HG03039 (cell line): ENCODE data around the gene ANTXR2.
A peak's percentile ranks its signal among the peaks of the same experiment; 100 is the strongest.
"Not testable (repeated sequence)": the region's sequence is repeated elsewhere in the genome, so short reads cannot be mapped to it uniquely, and the experiment has no call there.

Experiments
- ATAC-seq: cut with Tn5 transposase; IDR thresholded peaks from one replicate; pipeline ENCODE4 v1.9.1; 2021; ENCODE audit warnings: mild to moderate bottlenecking, moderate library complexity; ENCODE audit not compliant: unreplicated experiment

Gene ANTXR2

DNA sequence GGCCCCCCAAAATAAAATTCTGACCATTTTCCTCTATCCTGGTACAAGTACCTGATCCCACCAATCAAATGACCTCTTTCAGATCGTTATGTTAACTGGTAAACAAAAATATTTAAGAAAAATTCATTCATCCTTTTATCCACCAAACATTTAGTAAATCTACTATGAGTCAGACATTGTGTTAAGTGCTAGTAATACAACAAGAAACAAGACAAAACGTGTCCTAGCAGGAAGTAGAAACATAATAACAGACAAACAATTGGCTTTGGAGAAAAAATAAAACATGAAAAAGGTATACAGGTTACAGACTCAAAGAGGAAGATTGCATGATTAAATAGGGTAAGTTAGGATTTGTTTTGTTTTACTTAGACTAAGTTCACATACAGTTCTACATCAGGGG is 43.7 kb downstream of the ANTXR2 start:
- ATAC-seq = no peak

DNA sequence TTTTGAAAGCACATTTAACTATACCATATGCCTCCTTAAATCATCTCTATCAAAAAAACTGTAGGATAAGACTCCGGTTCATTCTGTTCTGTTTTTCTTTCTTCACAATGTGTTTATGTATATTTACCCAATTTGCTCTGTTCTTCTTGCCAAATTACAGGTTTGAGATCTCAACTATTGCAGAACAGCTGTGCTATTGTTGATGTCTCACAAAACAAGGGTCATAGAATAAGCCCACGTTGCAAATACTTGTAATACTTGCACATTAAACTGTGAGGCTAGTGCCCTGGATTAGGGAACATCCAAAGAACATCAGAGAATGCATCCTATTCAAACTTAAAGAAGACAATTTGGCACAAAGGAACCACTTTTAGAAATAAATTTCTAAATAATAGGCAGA is 45.4 kb downstream of the ANTXR2 start:
- no peak for ATAC-seq

GRCh38 chr4:80026100-80026499 is 46.9 kb downstream of the ANTXR2 start:
- no peak for ATAC-seq

- ATAC-seq = no peak
Observed at GRCh38 chr4:80024335-80024734, 48.7 kb downstream of the ANTXR2 start.

- ATAC-seq = no peak
Observed at GRCh38 chr4:80022282-80022681, 50.7 kb downstream of the ANTXR2 start.

DNA sequence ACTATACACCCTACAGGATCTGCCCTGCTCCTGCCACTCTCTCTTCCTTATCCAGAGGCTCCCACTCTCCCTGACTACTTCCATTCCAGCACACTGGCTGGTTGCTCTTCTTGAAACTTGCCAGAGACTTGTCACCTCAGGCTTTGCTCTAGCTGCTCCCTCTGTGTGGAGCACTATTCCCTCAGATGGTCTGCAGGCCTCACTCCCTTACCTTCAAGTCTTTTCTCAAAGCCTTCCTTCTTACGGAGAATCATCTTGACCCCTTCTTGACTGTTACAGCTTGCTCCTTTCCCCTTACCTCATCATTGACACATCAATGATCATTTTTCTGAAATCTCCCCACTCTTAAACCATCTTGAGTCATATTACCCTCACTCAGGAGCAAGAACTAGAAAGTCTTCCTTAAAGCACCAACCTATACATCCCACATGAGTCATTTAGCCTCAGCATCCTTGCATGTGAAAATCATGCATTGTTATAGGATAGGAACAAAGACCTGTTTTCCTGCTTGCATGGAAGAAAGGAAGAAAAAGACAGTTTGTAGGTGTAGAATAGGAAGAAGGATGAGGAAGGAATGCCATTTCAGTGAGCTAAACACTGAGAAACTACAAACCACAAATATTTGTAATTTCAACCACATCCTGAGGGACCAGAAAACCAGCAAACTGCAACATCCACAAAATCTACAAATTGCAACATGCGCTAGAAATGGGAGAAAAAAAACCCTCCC is 55.7 kb downstream of the ANTXR2 start:
- ATAC-seq = peak; percentile 81

DNA sequence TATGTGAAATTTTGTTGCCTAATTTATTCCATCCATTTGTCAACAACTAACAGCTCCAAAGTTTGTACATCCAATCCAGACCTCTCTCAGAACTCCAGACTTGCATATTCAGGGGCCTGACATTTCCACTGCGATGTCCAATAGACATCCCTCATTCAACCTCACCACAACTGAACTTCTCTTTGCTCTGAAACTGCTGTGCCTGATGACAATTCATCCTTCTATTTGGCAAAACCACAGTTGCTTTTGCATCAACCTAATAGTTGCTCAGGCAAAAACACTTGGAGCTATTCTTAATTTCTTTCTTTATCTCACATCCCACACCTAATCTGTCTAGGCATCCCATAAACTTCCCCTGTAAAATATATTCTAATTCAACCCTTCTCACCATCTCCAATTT is 56.5 kb downstream of the ANTXR2 start:
- ATAC-seq = no peak

DNA sequence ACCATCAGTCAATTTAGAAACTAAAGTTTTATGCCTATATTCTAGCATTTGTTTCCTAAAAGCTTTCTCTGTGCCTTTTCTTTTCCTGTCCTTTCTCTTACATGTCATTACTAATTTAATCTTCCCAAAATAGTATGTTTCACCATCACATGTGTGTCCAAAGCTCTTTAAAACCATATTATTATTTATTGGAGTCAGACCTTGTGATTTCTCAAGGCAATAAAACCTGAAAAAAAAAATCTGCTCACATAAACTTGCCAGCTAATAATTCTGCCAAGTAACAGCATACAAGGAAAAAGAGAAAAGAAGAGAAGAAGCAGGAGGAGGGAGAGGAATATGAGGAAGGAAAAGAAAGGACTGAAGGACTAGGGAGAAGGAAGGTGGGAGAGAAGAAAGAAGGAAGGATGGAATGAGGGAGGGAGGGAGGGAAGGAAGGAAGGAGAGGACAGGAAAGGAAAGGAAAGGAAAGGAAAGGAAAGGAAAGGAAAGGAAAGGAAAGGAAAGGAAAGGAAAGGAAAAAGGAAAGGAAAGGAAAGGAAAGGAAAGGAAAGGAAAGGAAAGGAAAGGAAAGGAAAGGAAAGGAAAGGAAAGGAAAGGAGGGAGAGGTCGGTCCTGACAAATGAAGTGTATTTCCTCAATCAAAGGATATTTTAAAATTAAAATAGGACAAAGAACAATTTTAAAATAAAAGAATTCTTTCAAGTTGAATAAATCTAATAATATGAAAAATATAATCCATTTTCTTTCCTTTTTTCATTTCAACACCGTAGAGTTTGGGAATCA is 57.4 kb downstream of the ANTXR2 start:
- no peak for ATAC-seq

DNA sequence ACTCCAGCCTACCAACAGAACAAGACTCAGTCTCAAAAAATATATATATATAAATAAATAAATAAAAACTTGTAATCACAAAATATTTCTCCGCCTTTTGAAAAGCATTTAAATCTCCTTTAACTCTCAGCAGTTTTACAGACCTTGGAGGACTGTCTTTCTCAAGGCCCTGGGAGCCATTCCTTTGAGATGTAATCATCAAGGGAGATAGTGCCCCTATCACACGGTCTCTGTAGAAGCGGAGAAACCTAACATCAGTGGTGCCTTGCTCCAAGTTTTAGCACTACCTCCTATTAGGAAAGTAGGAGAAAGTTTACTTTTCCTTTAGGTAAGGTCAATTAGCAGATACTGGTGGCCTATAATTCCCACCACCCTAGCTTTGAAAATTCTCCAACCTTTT is 58.5 kb downstream of the ANTXR2 start:
- ATAC-seq = no peak

DNA sequence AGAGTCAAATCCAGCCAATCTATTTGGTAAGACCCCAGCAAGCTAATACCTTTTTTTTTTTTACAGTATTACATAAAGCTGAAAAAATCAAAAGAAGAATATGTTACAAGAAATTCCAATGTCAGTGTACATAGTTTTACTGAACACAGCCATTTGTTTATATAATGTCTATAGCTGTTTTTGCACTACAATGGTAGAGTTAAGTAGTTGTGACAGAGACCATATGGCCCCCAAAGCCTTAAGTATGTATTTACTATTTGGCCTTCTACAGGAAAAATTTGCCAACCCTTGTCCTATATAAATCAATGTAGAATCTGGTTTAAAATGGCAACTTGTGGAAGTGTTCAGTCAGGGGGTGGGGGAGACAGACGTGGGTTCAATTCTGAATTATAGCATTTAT is 60.7 kb downstream of the ANTXR2 start:
- no peak for ATAC-seq

DNA sequence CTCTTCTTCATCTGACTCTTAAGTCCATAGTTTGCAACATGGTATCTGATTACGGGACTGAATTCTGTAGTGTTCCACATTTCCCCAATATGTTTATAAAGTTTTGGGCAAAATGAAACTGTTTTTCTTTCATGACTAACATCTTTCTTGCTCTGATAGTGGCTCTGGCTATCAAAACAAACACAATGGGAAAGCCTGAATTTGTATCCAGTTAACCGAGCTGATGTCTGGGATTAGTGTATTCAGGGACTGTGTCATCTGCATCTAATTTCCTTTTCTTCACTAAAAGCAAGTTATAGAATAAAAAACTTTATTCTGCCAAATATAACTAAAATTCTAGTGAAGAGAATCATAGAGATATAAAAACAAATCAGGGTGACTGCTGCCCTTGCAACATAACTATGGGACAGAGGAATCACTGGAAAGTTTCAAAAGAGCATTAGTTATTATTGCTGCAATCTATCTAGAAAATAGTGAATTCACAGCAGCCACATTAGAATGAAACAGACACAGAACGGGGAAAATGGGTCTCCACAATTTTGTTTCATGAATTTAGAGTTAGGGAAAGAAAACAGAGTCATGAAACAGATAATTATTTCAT is 61.3 kb downstream of the ANTXR2 start:
- no peak for ATAC-seq

GRCh38 chr4:80010316-80010715 is 62.7 kb downstream of the ANTXR2 start:
- no peak for ATAC-seq

GRCh38 chr4:80009806-80010205 is 63.2 kb downstream of the ANTXR2 start:
- ATAC-seq = no peak

DNA sequence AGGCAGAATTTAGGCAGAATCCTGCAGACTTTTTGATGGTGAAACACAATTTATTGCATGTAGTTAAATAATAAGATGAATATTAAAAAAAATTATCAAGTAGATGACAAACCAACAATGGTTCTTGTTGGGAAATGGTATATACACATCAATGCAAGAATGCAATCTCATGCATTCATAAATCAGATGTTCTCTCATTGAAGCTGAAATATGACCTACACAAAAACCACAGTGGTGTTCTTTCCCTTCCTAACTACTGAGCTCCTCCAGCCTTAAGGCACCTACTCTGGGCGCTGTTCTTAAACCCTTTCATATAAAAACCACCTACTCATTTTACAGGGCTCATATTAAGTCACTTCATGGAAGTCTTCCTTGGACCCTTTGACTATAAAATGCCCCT is 64.1 kb downstream of the ANTXR2 start:
- ATAC-seq = no peak

- ATAC-seq = no peak
Observed at GRCh38 chr4:80008351-80008750, 64.7 kb downstream of the ANTXR2 start.

DNA sequence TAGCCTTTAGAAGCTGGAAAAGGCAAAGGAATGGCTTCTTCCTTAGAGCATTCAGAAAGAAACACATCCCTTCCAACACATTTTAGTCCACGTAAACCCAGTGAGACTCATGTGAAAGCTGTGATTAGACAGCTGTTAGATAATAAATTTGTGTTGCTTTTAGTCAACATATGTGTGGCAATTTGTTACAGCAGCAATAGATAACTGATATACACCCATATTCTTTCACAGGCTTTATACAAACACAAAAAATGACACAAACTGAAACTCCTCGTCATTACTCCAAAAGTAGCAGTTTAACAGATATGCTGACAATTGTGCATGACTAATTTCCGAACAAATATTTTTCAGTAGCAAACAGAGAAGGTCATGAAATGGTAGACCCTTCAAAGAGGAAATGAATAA is 65.3 kb downstream of the ANTXR2 start:
- peak; percentile 67 for ATAC-seq

- ATAC-seq = no peak
Observed at GRCh38 chr4:80006935-80007744, 65.9 kb downstream of the ANTXR2 start.

GRCh38 chr4:80005863-80006262 is 67.2 kb downstream of the ANTXR2 start:
- no peak for ATAC-seq

- ATAC-seq = no peak
Observed at GRCh38 chr4:80004319-80004718, 68.7 kb downstream of the ANTXR2 start.

DNA sequence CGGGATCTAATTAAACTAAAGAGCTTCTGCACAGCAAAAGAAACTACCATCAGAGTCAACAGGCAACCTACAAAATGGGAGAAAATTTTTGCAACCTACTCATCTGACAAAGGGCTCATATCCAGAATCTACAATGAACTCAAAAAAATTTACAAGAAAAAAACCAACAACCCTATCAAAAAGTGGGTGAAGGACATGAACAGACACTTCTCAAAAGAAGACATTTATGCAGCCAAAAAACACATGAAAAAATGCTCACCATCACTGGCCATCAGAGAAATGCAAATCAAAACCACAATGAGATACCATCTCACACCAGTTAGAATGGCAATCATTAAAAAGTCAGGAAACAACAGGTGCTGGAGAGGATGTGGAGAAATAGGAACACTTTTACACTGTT is 70.5 kb downstream of the ANTXR2 start:
- ATAC-seq = not testable (repeated sequence)

GRCh38 chr4:79999048-79999447 is 74.0 kb downstream of the ANTXR2 start:
- not testable (repeated sequence) for ATAC-seq
